Hematopoietic multipotent progenitor cell treated with erythropoietin and hydrocortisone succinate and interleukin-3 and kit ligand, for 6 days (in vitro differentiated cells): ENCODE results near the gene GABRG3.

ENCODE experiments used
- DNase-seq: peaks from one replicate; pipeline ENCODE4 v3.0.0-alpha.2; 2015

Gene GABRG3

DNA sequence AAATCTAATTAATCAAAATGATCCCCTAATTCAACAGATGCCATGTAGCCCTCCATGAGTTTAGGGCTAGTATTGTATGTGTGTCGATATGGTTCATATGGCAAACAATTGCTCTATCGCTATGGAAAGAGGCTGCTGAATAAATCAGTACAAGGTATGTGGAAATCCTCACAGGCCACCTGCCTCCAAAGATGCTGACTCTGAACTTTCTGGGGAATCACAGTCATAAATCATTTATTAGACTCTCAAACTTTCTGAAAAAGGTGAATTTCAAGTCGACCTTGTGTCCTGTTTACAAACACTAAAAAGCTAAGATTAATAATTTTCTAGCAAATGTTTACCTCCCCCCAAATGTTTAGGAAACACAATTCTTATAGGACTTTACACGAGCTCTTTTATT lies 462.6 kb downstream of the GABRG3 start:
- no peak for DNase-seq

DNA sequence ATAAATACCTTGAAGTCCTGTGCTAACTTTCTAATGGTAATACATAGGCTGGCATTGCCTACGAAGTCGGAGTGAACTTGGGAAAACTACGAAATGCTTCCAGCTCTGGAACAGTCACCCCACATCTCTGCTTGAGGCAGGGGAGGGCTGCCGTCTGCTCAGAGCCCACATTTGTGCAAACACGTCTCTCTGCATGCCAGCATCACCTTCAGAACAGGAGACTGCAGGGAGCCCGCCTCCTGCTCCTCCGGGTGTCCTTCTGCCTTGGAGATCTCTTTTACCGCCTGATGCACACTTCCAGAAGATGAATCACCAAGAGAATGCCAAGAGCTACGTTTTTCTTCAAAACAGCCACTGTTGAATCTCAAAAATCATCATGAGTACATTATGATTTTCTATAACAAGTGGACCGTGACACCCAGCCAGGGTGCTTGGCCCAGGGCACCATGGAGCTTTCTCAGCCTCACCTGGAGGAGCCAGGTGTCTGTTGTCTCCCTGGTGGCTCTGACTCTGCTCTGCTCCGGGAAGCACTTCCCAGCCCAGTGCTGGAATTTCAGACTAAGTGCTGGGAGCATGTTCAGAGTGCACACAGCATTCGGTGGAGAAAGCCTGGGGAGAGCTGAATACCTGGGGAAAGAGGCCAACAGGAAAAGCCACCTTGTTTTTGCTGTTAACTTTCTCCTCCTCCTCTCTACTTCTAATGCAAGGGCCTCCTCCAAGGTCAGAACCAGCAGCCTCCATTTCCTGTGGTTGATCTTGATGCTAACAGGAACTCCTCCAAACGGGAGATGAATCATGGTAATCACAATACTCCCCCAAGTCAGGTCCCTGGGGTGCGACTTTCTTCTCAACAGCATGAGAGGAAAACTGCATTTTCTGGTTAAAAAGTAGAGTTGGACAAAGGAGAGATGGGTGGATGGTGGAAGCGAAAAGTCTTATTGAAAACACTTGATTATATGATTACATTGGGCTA lies 467.7 kb downstream of the GABRG3 start:
- DNase-seq, result no peak

DNA sequence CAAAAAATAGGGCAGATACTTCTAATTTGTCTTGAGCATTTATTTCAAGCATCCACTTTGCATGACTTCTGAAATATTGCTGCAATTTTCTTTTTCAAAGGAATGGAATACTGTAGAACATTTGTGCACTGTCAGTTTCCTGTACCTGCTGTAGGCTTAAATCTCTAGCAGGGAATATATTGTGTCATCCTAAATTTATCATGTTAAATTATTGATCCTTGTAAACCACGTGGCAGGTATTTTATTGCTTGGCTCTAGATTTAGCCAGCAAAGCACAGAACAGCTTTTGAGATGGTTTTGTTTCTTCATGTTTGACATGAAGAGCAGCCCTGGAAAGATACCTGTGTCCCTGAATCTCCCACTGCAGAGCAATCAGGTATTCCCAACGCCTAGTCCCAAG lies 470.1 kb downstream of the GABRG3 start:
- no peak for DNase-seq

DNA sequence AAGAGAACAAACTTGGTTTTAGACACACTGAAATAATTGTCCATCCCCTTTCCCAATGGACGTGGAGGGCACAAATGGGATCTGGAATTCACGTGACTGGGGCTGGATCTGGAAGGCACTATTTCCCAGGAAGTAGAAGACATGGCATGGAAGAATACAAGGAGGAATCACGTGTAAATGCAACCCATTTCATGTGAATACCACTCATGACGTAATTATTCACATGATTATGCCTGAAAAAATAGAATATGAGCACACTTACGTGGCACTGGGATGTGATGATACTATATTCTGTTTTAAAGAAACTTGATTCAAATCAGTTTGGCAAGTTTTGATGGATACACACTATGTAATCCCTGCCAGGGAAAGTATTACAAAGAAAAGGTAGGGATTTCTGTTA lies 477.3 kb downstream of the GABRG3 start:
- DNase-seq, result no peak

DNA sequence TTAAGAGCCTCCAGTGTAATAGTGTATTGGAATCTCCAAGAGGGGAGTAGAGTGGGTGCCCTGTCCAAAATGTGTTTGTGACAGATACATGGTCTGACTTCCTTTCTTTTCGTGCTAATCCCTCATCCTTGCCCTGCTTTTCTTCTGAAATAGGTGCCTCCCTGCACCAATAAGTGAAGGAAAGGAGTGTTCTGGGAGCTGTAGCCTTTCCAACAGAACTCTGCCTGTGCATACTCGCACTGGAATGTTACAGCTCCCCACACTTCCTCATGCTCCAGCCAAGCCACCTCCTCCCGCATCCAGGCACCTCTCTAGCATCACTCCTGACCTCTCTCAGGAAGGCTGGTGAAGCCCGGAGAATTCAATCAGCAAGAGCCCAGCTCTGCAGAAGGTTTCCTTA lies 478.0 kb downstream of the GABRG3 start:
- DNase-seq, result no peak

DNA sequence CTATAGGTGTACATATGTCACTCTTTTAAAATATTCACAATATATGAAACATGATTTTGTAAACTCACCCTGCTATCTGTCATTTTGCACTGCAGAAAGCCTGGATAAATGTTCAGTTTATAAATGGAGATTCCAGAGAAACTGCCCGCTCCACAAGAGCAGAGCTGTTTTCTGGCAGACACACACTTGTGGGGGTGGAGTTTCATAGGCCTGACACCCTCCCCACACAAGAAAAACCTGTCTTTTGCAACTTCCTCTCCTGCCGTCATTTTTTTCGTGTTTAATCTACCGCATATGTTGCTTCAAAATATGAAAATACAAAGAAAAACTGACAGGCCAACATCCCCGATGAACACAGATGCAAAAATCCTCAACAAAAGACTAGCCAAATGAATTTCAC lies 479.0 kb downstream of the GABRG3 start:
- DNase-seq, result no peak

DNA sequence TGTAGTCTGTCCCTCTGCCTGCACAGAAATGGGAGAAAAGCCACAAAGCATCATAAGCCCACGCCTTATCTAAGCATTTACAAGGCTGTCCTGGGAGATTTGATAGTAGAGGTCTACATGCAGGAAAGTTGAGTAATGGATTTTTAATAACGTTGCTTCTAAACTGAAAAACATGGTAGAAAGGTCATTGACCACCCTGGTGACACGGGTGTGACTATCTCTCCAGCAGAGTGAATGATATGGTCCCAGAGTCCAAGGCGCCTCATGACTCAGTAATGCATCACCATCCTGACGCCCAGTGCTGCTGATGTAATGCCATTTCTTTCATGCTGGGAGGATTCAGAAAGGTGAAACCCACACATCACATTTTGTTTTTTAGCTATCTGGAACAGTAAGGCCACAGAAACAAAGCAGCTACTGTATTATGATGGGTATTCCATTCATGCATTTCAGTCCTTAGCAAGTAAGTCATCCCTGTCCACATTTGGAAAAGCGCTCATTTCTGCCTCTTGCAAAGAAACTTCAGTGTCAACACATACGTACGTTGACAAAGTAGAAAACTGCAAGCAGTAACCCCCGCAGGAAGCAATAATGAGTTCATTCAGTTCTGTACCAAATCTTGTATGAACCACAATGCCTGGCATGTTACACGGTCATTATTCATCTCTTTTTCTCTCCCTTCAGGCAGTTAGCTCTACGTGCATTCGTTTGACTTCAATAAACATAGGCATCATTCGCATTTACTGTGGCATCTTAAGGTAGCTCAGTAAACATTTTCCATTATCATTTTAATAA lies 483.5 kb downstream of the GABRG3 start:
- DNase-seq, result no peak

DNA sequence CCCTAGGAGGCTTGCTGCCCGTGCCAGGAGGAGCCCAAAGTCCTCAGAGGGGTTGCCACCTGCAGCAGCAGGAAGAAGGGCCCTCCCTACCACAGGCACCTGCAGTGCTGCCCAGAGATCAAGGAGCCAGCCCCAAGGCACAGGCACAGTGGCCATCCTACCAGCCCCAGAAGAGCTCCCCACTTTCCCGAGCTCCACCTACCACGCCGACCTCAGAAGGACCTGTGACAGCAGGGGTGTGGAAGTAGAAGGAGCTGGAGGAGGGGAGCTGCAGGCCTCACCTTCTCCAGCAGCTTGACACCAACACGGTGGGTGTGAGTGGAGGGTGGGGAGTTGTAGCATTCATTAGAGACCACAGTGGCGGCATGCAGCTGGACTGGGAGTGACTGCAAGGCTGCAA lies 485.8 kb downstream of the GABRG3 start:
- DNase-seq, result no peak

DNA sequence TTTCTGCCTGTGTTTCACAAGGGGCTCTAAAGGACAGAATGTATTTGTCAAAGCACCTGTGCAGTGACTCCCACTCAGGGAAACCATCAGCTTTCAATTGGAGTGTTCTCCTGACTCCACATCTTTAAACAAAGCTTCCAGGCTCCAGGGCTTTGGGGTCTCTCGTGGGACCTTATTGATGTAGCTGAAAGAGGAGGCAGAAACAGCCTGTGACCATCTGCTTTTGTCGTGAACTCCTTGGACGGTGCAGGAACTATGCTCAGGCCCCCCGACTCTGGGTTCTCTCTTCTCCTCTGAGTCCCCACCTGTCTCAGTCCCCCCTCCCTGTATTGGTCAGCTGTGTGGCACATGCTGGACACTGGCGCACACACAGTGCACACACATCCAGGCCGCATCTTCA lies 486.8 kb downstream of the GABRG3 start:
- DNase-seq, result no peak

DNA sequence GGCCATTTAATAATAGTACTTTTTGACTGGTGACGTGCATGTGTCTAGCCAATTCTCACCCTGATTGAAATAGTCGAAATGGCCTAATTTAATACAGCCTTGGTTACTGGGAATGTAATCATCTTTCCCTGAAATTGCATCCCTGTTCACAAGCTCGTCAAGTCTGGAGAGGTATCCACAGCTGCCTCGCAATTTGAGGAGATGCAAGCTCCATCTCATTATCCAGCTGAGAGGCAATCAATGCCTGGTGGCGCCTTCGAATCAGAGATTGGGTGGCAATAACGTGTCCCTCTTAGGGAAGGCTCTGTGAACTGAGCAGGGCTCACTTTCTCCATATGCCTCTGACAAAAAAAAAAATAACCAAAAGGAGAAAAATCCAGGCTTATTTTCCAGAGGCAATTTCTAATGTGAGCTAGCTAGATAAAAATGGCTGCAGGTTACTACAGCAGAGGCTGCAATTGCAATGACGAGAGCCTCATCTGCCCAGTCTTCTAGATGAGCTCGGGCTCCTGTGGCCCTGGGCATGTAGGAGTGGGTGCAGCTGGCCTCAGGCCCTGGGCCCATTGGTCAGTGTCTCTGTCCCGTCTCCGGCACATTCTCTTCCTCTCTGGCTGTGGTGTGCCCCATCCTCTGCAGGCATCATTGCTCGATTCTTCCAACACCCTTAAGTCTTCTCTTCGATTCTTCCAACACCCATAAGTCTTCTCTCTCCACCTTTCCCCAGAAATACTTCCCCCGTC lies 487.5 kb downstream of the GABRG3 start:
- DNase-seq, result no peak

DNA sequence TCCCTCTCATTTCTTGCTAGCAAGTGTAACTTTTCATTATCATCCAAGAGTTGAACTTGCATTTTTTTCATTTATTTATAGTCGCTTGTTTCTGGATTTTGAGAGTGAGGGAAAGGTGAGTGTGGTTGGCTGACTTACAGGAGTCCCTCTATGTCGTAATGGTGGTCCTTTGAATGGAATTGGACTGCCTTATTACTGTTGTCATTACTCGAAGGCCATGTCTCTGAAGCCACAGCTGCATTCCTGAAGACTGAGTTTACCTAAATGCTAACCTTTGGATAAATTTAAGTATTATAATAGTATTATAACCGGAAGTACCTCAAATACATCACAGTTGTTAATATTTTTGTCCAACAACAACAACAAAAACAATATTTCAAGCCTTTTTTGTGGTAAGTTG lies 488.9 kb downstream of the GABRG3 start:
- no peak for DNase-seq

DNA sequence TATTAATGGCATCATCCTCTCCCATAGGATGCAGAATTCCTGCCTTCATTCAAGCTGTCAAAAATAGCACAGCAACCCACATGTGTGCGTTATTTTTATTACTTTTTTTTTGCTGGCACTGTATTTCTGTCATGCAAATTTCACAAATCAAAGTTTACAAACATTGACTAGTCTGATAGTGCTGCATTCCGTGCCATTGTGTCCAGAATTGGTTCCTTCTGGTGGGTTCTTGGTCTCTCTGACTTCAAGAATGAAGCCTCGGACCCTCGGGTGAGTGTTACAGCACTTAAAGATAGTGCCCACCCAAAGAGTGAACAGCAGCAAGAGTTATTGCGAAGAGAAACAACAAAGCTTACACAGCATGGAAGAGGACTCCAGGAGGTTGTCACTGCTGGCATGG lies 490.2 kb downstream of the GABRG3 start:
- no peak for DNase-seq

DNA sequence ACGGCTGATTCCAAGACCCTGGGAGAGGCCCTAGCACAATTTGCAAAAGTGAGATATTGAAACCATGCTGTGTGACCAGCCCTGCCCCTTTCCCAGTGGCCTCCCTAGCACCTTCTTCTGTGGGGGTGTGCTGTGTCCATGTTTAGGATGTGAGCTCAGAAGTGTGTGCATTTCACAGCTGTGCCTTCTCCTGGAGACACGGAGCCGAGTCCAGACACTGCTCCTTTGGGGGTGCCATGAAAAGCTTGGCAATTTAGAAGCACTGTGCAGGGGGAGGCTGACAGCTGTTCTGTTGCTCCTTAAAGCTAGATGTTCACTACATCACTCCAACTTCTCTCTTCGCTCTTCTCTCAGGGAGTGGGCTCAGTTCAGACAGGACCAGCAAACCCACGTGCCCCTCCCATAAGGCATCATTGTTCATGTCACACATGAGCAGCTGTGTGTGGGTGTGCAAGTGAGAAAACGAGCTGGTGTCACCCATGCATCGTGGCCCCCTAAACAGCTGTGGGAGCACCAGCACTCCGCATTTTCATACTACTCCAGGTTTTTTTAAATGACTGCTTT lies 492.6 kb downstream of the GABRG3 start:
- no peak for DNase-seq

DNA sequence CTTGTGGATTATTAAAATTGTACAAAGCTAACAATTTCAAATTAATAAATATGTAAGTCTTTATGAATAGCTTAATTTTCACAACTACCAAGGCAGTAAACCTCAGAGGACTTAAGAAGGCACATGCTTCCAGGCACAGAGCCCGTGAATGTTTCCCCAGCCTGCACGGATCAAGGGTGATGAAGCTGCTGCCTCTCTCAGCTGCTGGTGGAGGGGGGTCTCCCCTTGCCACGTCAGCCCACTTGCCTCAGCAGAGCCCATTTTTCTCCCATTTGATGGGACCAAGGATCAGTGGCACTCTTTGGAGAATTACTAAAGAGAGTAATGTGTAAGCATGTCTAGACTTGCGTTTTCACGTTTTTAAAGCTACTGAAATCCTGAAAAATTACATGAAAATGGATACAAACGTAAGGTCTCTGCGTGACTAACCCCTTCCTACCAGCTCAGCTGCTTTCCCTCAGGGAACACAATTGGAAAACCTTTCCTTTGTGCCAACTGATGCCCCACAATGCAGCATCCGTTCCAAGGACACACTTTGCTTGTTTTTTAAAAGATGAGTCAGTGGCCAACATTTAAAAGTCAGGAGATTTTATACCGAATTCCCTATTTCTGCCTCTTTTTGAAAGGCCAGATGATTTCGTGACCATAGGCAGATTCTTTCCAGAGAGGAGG lies 494.1 kb downstream of the GABRG3 start:
- no peak for DNase-seq

DNA sequence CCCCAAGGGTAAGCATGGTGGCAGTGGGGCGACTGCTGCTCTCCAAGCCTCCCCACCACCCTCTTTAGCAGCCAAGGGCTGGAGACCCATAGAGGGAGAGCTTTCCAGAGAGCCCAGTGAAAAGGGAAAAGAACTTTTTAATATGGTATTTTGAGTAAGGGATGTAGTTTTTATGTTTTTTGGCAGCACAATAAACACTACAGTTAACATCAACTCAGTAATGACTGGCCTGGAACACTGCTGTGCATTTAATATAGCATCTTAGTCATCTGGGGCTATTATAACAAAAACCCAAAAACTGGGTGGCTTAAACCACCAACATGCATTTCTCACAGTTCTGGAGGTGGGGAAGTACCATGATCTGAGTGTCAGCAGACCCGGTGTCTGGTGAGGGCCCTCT lies 495.8 kb downstream of the GABRG3 start:
- DNase-seq, result no peak

DNA sequence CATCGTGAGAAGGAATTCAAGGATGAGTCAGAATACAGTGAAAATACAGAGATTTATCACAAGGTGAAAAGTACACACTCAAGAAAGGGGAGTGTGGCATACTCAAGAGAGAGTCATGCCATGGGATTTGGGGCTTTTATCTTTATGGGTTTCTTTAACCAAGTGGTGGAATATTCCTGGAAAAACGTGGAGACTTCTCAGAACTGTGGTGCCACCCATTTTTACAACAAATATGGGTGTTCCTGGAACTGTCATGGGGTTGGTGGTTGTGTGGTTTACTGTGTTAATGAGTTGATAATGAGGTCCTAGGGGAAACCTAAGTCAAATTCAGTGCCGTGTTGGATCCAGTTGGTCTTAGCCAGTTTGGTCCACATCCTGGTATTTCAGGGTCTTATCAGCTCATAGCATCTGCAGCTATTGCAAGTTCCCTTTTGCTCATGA lies 497.2 kb downstream of the GABRG3 start:
- DNase-seq, result peak; percentile 50

DNA sequence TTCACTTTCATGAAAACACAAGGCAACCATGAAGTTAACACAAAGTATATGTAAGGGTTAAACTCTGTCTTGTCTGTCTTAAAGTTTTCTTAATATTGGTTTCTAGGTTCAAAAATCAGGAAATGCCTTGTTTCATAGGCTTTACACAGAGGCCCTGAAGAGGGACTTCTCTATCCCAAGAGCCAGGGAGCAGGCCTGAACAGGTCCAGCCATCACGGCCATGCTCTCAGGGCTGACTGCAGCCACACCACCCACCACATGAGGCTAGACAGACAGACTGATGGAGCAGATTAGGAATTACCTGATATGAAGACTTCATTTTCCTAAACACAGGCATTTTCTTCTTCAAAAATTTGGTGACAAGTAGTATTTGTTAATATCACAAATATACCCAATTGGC lies 502.9 kb downstream of the GABRG3 start:
- DNase-seq, result no peak

DNA sequence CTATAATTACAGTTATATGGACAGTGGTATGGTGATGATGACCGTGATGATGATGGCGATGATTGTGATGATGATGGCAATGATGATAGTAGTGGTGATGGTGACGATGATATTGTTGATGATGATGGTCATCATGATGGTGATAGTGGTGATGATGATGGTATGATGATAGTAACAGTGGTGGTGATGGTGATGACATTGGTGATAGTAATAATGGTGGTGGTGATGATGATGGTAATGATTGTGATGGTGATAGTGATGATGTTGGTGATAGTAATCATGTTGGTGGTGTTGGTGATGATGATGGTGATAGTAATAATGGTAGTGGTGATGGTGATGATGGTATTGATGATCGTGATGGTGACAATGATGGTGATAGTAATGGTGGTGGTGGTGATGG lies 504.4 kb downstream of the GABRG3 start:
- DNase-seq, result no peak

DNA sequence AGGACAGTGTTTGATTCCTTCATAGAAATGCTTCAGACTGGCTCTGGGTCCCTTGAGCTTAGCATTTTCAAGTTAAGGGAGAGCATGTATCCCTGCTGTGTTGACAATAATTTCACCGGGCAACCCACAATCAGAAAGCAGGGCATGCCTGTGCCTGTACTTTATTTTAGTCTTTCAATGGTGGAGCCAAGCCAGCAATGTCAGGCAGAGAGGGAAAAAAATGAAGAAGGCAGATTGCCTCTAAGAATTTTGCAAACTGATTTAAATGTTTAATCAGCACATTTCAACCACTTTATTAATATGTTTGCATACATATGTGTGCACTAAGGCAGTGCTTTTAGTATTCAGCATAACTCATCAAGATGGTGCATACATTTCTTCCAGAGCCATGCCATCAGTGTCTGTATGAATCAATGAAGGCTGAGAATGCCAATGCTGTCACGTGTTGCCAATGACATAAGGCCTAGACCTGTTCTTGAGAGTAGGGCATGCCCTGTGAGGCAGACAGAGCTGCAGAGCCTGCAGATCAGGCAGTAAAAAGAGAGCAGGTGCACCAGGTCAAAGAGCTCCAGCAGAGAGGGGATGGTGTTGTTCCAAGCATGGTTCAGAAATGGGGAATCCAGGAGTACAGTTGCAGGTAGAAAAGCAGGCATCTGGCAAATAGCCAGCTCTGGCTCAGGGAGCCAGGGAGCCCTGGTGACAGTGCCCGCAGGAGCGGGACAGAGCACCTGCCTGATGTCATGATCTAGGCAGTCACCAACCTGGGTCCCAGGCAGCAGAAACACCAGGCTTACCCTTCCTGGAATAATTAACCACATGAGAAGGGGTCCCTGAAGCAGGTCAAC lies 508.5 kb downstream of the GABRG3 start:
- DNase-seq, result no peak

DNA sequence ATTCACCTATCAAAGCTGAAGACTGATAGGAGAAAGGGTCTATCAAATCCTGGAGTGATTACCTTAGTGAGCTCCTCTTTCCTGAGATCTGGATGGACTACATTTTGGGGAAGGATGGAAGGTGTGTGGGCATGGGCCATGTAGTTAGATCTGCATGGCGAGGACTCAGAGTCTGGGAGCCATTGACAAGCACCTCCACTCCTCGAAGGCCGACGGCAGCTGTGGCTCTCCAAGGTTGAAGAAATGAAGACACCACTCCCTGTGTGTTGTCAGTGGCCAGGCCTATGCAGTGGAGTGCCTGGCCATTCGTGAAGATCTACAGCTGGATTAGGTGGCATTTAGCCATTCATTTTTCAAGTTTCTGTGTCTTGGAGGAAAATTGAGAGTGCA lies 509.2 kb downstream of the GABRG3 start:
- no peak for DNase-seq

DNA sequence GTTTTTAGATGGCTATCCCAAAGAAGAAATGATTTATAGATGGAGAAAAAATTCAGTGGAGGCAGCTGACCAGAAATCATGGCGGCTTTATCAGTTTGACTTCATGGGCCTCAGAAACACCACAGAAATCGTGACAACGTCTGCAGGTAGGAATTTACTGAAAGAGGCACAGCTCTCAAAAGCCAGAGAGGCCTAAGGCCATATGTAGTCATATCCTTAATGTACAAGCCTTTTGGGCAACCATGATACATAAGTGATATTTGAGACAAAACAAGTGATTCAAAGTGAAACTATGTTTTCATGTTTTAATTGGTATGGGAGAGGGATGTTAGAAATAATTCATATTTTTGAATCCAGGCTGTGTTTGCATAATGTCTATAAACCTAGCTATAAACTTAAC lies 509.7 kb downstream of the GABRG3 start:
- no peak for DNase-seq

DNA sequence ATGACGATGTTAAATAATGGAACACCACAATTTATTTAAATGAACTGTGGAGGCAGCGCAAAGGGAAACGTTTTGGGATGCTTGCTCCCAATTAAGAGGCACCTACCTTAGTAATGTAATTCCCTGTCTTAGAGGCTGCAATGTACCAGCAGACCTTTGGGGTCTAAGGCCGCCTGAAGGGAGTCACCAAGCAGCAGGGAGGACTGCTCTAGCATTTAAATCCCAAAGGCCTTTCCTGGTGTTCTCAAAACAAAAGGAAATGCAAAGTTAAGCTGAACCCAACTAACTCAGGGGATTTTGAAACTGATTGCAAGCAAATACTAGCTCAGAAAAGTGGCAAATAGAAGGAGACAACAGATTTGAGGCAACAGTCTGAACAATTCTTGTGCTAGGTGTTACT lies 510.8 kb downstream of the GABRG3 start:
- DNase-seq, result no peak
